Liver (tissue), 9 donors: ENCODE measurements around the gene ADCY10. TPM values are rescaled to one million over a fixed set of nuclear protein-coding genes. Genes with fewer than 3 reads are reported as not detected.
A peak's percentile ranks its signal among the peaks of the same experiment; 100 is the strongest.

ENCODE experiments used
- DNase-seq: peaks from one replicate; pipeline ENCODE4 v3.0.0-alpha.2; 2017; ENCODE audit warnings: low spot score
- H3K27ac ChIP-seq, 2 donors: one replicate each; pipeline ENCODE4 v1.7.0; 2013; ENCODE audit warnings: inconsistent platforms in 2 of 2, low read length in 2 of 2, control low read depth in 1 of 2, low read depth in 1 of 2, mild to moderate bottlenecking in 1 of 2
- H3K27me3 ChIP-seq, 4 donors: one replicate each; pipeline versions ENCODE4 v1.6.1 to v1.7.0; 2013; ENCODE audit warnings: low read length in 3 of 4, inconsistent platforms in 1 of 4, mild to moderate bottlenecking in 1 of 4, moderate library complexity in 1 of 4; ENCODE audit not compliant: control insufficient read depth in 4 of 4, insufficient read depth in 4 of 4
- H3K36me3 ChIP-seq, 4 donors: one replicate each; pipeline versions ENCODE4 v1.6.1 to v1.7.0; 2013; ENCODE audit warnings: low read length in 3 of 4, mild to moderate bottlenecking in 3 of 4, low read depth in 1 of 4, moderate library complexity in 1 of 4; ENCODE audit not compliant: control insufficient read depth in 4 of 4, insufficient read depth in 3 of 4
- H3K4me1 ChIP-seq, 4 donors: one replicate each; pipeline versions ENCODE4 v1.6.1 to v1.7.0; 2013; ENCODE audit warnings: low read length in 3 of 4, mild to moderate bottlenecking in 3 of 4, moderate library complexity in 1 of 4; ENCODE audit not compliant: control insufficient read depth in 4 of 4, insufficient read depth in 4 of 4
- H3K4me3 ChIP-seq, 3 donors: one replicate each; pipeline versions ENCODE4 v1.6.1 to v1.7.0; 2013; ENCODE audit warnings: low read length in 3 of 3, control low read depth in 1 of 3, low read depth in 1 of 3, mild to moderate bottlenecking in 1 of 3
- H3K9ac ChIP-seq, 2 donors: one replicate each; pipeline ENCODE4 v1.7.0; 2013; ENCODE audit warnings: low read length in 2 of 2, mild to moderate bottlenecking in 2 of 2, moderate library complexity in 2 of 2, control low read depth in 1 of 2, low read depth in 1 of 2
- H3K9me3 ChIP-seq, 4 donors: one replicate each; pipeline versions ENCODE4 v1.6.1 to v1.7.0; 2013; ENCODE audit warnings: low read length in 3 of 4; ENCODE audit not compliant: control insufficient read depth in 4 of 4
- EGR1 ChIP-seq, 2 donors: IDR thresholded peaks; 2 replicates each; pipeline ENCODE4 v1.6.1; 2016 to 2018; ENCODE audit warnings: antibody characterized with exemption in 2 of 2, low read depth in 2 of 2
- FOXA1 ChIP-seq: IDR thresholded peaks from 2 replicates; pipeline ENCODE4 v1.6.1; 2016; ENCODE audit warnings: antibody characterized with exemption
- FOXA2 ChIP-seq: IDR thresholded peaks from 2 replicates; pipeline ENCODE4 v1.6.1; 2016; ENCODE audit warnings: antibody characterized with exemption
- GABPA ChIP-seq, 2 donors: IDR thresholded peaks in 1 of 2; conservative IDR thresholded peaks in 1 of 2; 2 replicates each; pipeline ENCODE4 v1.6.1; 2016; ENCODE audit warnings: antibody characterized with exemption in 2 of 2, mild to moderate bottlenecking in 1 of 2, moderate library complexity in 1 of 2
- HNF4A ChIP-seq, 2 donors: conservative IDR thresholded peaks; 2 replicates each; pipeline ENCODE4 v1.6.1; 2016; ENCODE audit warnings: antibody characterized with exemption in 2 of 2, mild to moderate bottlenecking in 2 of 2
- HNF4G ChIP-seq: IDR thresholded peaks from 2 replicates; pipeline ENCODE4 v1.6.1; 2016; ENCODE audit warnings: antibody characterized with exemption
- JUND ChIP-seq, 2 donors: IDR thresholded peaks; 2 replicates each; pipeline ENCODE4 v1.6.1; 2016; ENCODE audit warnings: antibody characterized with exemption in 2 of 2
- NR2F2 ChIP-seq: IDR thresholded peaks from 2 replicates; pipeline ENCODE4 v1.6.1; 2016; ENCODE audit warnings: antibody characterized with exemption
- RAD21 ChIP-seq, 2 donors: IDR thresholded peaks; 2 replicates each; pipeline ENCODE4 v1.6.1; 2016; ENCODE audit warnings: antibody characterized with exemption in 2 of 2, mild to moderate bottlenecking in 2 of 2
- RXRA ChIP-seq, 2 donors: IDR thresholded peaks; 2 replicates each; pipeline ENCODE4 v1.6.1; 2017 to 2018; ENCODE audit warnings: antibody characterized with exemption in 2 of 2, mild to moderate bottlenecking in 1 of 2
- SP1 ChIP-seq: IDR thresholded peaks from 2 replicates; pipeline ENCODE4 v1.6.1; 2018; ENCODE audit warnings: antibody characterized with exemption, mild to moderate bottlenecking
- TAF1 ChIP-seq: conservative IDR thresholded peaks from 2 replicates; pipeline ENCODE4 v1.6.1; 2016; ENCODE audit warnings: antibody characterized with exemption, mild to moderate bottlenecking
- YY1 ChIP-seq: IDR thresholded peaks from 2 replicates; pipeline ENCODE4 v1.6.1; 2016; ENCODE audit warnings: antibody characterized with exemption, mild to moderate bottlenecking
- ZBTB33 ChIP-seq: IDR thresholded peaks from 2 replicates; pipeline ENCODE4 v1.6.1; 2016; ENCODE audit warnings: antibody characterized with exemption
- WGBS: extraction: QIAGEN DNeasy Blood & Tissue Kit; methylation state at CpG from one replicate; pipeline ENCODE4 v1.1.7; 2013; 5-methylcytosine and 5-hydroxymethylcytosine counted together
- polyA plus RNA-seq, 2 donors: library from polyadenylated mRNA; stranded (reverse) in 1 of 2; unstranded in 1 of 2; fragments of 200-250 nt in 1 of 2; fragments of >200 nt in 1 of 2; fragmentation: Nextera tagmentation in 1 of 2; extraction: Ambion mirVana in 1 of 2; gene quantifications; one replicate each; pipeline versions ENCODE4 v1.2.1 to v1.2.3, GENCODE V29; 2013 to 2015
- total RNA-seq, 2 donors: library from RNA; depleted of rRNA; stranded (reverse); fragments of >200 nt; gene quantifications; one replicate each; pipeline ENCODE4 v1.2.3, GENCODE V29; 2014
- TF ChIP-seq, protein P1 (sequence below): IDR thresholded peaks from 2 replicates; pipeline ENCODE4 v1.6.1; 2016; ENCODE audit warnings: antibody characterized with exemption
- TF ChIP-seq, protein P2 (sequence below): fragments of 150-350 bp; IDR thresholded peaks from 2 replicates; pipeline ENCODE4 v1.5.1; 2017; ENCODE audit warnings: improper control_type of control experiment, low read depth, low read length; ENCODE audit not compliant: missing input control
- TF ChIP-seq, protein P3 (sequence below): IDR thresholded peaks from 2 replicates; pipeline ENCODE4 v1.6.1; 2016; ENCODE audit warnings: antibody characterized with exemption, mild to moderate bottlenecking
- TF ChIP-seq, protein P4 (sequence below): IDR thresholded peaks from 2 replicates; pipeline ENCODE4 v1.6.1; 2016; ENCODE audit warnings: antibody characterized with exemption
- donor health status: healthy.
- donor health status: healthy.
- donor health status: healthy.
- donor health status: healthy.
- donor health status: healthy.

Gene ADCY10
- total and polyA plus RNA-seq, 4 donors: 0.89 to 4.7 (median 2.3) TPM

DNA sequence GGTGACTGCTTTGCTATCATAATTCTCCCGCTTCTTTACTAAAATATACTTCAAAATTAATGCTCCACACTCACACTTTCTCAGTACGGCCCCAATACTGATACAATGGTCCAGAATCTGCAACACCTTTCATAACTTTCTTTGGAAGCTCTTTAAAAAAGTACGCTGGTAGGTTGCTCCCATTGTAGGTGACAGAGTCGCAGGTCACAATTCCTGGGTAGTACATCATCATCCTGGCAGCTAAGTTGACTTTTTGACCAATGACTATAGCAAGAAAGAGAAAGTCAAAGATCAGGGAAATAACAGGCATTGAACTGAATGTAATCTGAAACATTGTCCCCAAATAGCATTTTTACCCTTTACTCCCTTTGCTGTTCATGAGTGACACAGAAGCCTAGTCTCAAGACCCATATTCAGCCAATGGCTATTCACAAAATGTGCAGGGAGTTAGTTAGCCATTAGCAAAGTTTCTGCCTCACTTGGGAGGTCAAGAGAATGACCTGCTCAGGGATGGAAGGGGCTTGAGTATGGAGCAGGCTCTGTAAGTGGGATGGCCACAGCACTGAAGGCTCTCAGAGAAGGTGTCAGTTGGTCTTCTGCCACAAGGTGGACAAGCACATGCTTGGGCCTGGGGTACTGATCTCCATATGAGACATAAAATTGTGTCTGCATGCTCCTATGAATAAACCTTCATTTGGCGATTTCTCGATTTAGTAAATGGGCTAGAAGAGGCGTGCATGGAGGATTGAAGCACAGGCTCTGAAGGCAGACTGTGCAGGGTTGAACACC lies 35.4 kb downstream of the ADCY10 start:
- no peak overlapping the region for H3K4me3 ChIP-seq
- peaks cover 0 to 2% (median under 1%) of the 10 kb centered on the region in 4 donors for H3K36me3 ChIP-seq
- no peak overlapping the region for H3K27ac ChIP-seq
- 88% methylated on average over 7 of the region's 7 CpGs for WGBS
- H3K9ac ChIP-seq: no peak overlapping the region
- no peak for DNase-seq
- H3K9me3 ChIP-seq: no peaks in the 10 kb centered on the region
- peaks cover 1 to 9% (median 8%) of the 10 kb centered on the region in 4 donors for H3K4me1 ChIP-seq
- TF ChIP-seq TAF1 (no peak), FOXA2 (no peak), FOXA1 (no peak), SP1 (no peak), GABPA (IDR thresholded peaks at IDR 0.05 in 1 of 2, conservative IDR thresholded peaks at IDR 0.05 in 1 of 2) (no peak), ZBTB33 (no peak), EGR1 (IDR thresholded peaks at IDR 0.05; ENCODE audit: low read depth in 2 of 2) (no peak), HNF4A (conservative IDR thresholded peaks at IDR 0.05) (peak in 1 of 2 donors; percentile 20), RXRA (IDR thresholded peaks at IDR 0.05) (peak; percentile 50 to 51), HNF4G (no peak), RAD21 (IDR thresholded peaks at IDR 0.05) (no peak), JUND (IDR thresholded peaks at IDR 0.05) (no peak)
- TF ChIP-seq, protein P1, sequence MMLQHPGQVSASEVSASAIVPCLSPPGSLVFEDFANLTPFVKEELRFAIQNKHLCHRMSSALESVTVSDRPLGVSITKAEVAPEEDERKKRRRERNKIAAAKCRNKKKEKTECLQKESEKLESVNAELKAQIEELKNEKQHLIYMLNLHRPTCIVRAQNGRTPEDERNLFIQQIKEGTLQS: no peak
- H3K27me3 ChIP-seq: no peaks in the 10 kb centered on the region

- no peak overlapping the region for H3K9ac ChIP-seq
- H3K4me3 ChIP-seq: no peak overlapping the region
- peaks cover 1 to 9% (median 8%) of the 10 kb centered on the region in 4 donors for H3K4me1 ChIP-seq
- no peak for DNase-seq
- H3K36me3 ChIP-seq: peaks cover 0 to 2% (median under 1%) of the 10 kb centered on the region in 4 donors
- H3K27me3 ChIP-seq: no peaks in the 10 kb centered on the region
- H3K27ac ChIP-seq: no peak overlapping the region
- H3K9me3 ChIP-seq: no peaks in the 10 kb centered on the region
- 39% methylated on average over 3 of the region's 3 CpGs for WGBS
- TF ChIP-seq RAD21 (IDR thresholded peaks at IDR 0.05) (peak; percentile 55 to 66), TAF1 (no peak), ZBTB33 (peak; percentile 81), EGR1 (IDR thresholded peaks at IDR 0.05; ENCODE audit: low read depth in 2 of 2) (peak in 1 of 2 donors; percentile 24), HNF4A (conservative IDR thresholded peaks at IDR 0.05) (peak; percentile 92), FOXA1 (peak; percentile 68), YY1 (peak; percentile 93), SP1 (peak; percentile 80), FOXA2 (peak; percentile 85), RXRA (IDR thresholded peaks at IDR 0.05) (peak; percentile 83 to 94), JUND (IDR thresholded peaks at IDR 0.05) (peak; percentile 74 to 76), GABPA (IDR thresholded peaks at IDR 0.05 in 1 of 2, conservative IDR thresholded peaks at IDR 0.05 in 1 of 2) (no peak), HNF4G (peak; percentile 56), NR2F2 (no peak)
- TF ChIP-seq, protein P2, sequence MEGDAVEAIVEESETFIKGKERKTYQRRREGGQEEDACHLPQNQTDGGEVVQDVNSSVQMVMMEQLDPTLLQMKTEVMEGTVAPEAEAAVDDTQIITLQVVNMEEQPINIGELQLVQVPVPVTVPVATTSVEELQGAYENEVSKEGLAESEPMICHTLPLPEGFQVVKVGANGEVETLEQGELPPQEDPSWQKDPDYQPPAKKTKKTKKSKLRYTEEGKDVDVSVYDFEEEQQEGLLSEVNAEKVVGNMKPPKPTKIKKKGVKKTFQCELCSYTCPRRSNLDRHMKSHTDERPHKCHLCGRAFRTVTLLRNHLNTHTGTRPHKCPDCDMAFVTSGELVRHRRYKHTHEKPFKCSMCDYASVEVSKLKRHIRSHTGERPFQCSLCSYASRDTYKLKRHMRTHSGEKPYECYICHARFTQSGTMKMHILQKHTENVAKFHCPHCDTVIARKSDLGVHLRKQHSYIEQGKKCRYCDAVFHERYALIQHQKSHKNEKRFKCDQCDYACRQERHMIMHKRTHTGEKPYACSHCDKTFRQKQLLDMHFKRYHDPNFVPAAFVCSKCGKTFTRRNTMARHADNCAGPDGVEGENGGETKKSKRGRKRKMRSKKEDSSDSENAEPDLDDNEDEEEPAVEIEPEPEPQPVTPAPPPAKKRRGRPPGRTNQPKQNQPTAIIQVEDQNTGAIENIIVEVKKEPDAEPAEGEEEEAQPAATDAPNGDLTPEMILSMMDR: no peak
- TF ChIP-seq, protein P3, sequence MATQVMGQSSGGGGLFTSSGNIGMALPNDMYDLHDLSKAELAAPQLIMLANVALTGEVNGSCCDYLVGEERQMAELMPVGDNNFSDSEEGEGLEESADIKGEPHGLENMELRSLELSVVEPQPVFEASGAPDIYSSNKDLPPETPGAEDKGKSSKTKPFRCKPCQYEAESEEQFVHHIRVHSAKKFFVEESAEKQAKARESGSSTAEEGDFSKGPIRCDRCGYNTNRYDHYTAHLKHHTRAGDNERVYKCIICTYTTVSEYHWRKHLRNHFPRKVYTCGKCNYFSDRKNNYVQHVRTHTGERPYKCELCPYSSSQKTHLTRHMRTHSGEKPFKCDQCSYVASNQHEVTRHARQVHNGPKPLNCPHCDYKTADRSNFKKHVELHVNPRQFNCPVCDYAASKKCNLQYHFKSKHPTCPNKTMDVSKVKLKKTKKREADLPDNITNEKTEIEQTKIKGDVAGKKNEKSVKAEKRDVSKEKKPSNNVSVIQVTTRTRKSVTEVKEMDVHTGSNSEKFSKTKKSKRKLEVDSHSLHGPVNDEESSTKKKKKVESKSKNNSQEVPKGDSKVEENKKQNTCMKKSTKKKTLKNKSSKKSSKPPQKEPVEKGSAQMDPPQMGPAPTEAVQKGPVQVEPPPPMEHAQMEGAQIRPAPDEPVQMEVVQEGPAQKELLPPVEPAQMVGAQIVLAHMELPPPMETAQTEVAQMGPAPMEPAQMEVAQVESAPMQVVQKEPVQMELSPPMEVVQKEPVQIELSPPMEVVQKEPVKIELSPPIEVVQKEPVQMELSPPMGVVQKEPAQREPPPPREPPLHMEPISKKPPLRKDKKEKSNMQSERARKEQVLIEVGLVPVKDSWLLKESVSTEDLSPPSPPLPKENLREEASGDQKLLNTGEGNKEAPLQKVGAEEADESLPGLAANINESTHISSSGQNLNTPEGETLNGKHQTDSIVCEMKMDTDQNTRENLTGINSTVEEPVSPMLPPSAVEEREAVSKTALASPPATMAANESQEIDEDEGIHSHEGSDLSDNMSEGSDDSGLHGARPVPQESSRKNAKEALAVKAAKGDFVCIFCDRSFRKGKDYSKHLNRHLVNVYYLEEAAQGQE: peak; percentile 33
- TF ChIP-seq, protein P1: no peak
- TF ChIP-seq, protein P4, sequence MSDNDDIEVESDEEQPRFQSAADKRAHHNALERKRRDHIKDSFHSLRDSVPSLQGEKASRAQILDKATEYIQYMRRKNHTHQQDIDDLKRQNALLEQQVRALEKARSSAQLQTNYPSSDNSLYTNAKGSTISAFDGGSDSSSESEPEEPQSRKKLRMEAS: peak; percentile 80
These were observed 37.2 kb downstream of the ADCY10 start for GRCh38 chr1:167876597-167877175.
